NOMO-1 treated with DMSO at 0.1 percent for 48 hours (cell line): ENCODE measurements around the gene NCL.
"Not testable (repeated sequence)": the region's sequence is repeated elsewhere in the genome, so short reads cannot be mapped to it uniquely, and the experiment has no call there.

Experiments used
- DNase-seq: peaks from one replicate; lab custom pipeline; 2025; ENCODE audit not compliant: unreplicated experiment; lab: John Stamatoyannopoulos, UW

Gene NCL

GRCh38 chr2:231407686-231408085 lies 56.6 kb downstream of the NCL start:
- not testable (repeated sequence) for DNase-seq

GRCh38 chr2:231405601-231406367 lies 58.5 kb downstream of the NCL start:
- DNase-seq, result not testable (repeated sequence)

GRCh38 chr2:231404183-231404578 lies 60.1 kb downstream of the NCL start:
- not testable (repeated sequence) for DNase-seq
